Measurements from ENCODE around the gene FAM124A. TPM values are rescaled to one million over a fixed set of nuclear protein-coding genes. Genes with fewer than 3 reads are reported as not detected.

The FAM124A gene
- total RNA-seq, 1 donor from 2014 or later, result 3.7 TPM

GRCh38 chr13:51223560-51224270 lies 1.5 kb downstream of the FAM124A start:
- H3K4me3 Mint-ChIP-seq, result peak overlapping the region; percentile 92
- peaks cover 3% of the 10 kb centered on the region for H3K36me3 Mint-ChIP-seq (ENCODE audit: low read depth)
- DNase-seq (ENCODE audit: low read depth, low spot score), result no peak
- no peak overlapping the region for H3K27ac Mint-ChIP-seq (ENCODE audit: unreplicated experiment)
- peaks cover 11% of the 10 kb centered on the region for H3K4me1 Mint-ChIP-seq
- peaks cover 47% of the 10 kb centered on the region for H3K27me3 Mint-ChIP-seq (ENCODE audit: low read depth)
- TF ChIP-seq CTCF (conservative IDR thresholded peaks at IDR 0.05), result no peak
- no peaks in the 10 kb centered on the region for H3K9me3 Mint-ChIP-seq

- DNase-seq (ENCODE audit: low read depth, low spot score), result no peak
- Mint-ChIP-seq H3K4me3 (peak overlapping the region; percentile 44), H3K36me3 (ENCODE audit: low read depth) (peaks cover 3% of the 10 kb centered on the region), H3K9me3 (no peaks in the 10 kb centered on the region), H3K27me3 (ENCODE audit: low read depth) (peaks cover 47% of the 10 kb centered on the region), H3K27ac (ENCODE audit: unreplicated experiment) (no peak overlapping the region), H3K4me1 (peaks cover 11% of the 10 kb centered on the region)
- TF ChIP-seq CTCF (conservative IDR thresholded peaks at IDR 0.05), result no peak
Observed at GRCh38 chr13:51225029-51225428, 2.8 kb downstream of the FAM124A start.

GRCh38 chr13:51227404-51227803 lies 5.2 kb downstream of the FAM124A start:
- TF ChIP-seq CTCF (conservative IDR thresholded peaks at IDR 0.05), result no peak
- DNase-seq (ENCODE audit: low read depth, low spot score), result no peak
- Mint-ChIP-seq H3K4me3 (no peak overlapping the region), H3K36me3 (ENCODE audit: low read depth) (peaks cover 3% of the 10 kb centered on the region), H3K9me3 (no peaks in the 10 kb centered on the region), H3K4me1 (peaks cover 11% of the 10 kb centered on the region), H3K27me3 (ENCODE audit: low read depth) (peaks cover 28% of the 10 kb centered on the region), H3K27ac (ENCODE audit: unreplicated experiment) (no peak overlapping the region)

GRCh38 chr13:51229101-51229719 lies 7.0 kb downstream of the FAM124A start:
- H3K4me3 Mint-ChIP-seq, result no peak overlapping the region
- peaks cover 12% of the 10 kb centered on the region for H3K27me3 Mint-ChIP-seq (ENCODE audit: low read depth)
- peaks cover 3% of the 10 kb centered on the region for H3K36me3 Mint-ChIP-seq (ENCODE audit: low read depth)
- H3K4me1 Mint-ChIP-seq, result no peaks in the 10 kb centered on the region
- H3K27ac Mint-ChIP-seq (ENCODE audit: unreplicated experiment), result no peak overlapping the region
- TF ChIP-seq CTCF (conservative IDR thresholded peaks at IDR 0.05), result no peak
- no peaks in the 10 kb centered on the region for H3K9me3 Mint-ChIP-seq
- DNase-seq (ENCODE audit: low read depth, low spot score), result no peak

- Mint-ChIP-seq H3K27me3 (ENCODE audit: low read depth) (peaks cover 11% of the 10 kb centered on the region), H3K27ac (ENCODE audit: unreplicated experiment) (no peak overlapping the region), H3K36me3 (ENCODE audit: low read depth) (peaks cover 3% of the 10 kb centered on the region), H3K4me3 (no peak overlapping the region), H3K4me1 (no peaks in the 10 kb centered on the region), H3K9me3 (no peaks in the 10 kb centered on the region)
- DNase-seq (ENCODE audit: low read depth, low spot score), result no peak
- TF ChIP-seq CTCF (conservative IDR thresholded peaks at IDR 0.05), result no peak
Observed at GRCh38 chr13:51229731-51230130, 7.5 kb downstream of the FAM124A start.
